Fibroblast of the aortic adventitia (primary cell): ENCODE measurements around the gene WNK2. TPM values are rescaled to one million over a fixed set of nuclear protein-coding genes. Genes with fewer than 3 reads are reported as not detected.

ENCODE experiments used
- DNase-seq: peaks from one replicate; pipeline ENCODE4 v3.0.0-alpha.2; 2010; ENCODE audit warnings: low read depth
- H3K4me3 ChIP-seq: 2 replicates; pipeline ENCODE4 v1.5.1; 2011; ENCODE audit warnings: low read depth, mild to moderate bottlenecking, control low read depth, low read length, moderate library complexity
- CTCF ChIP-seq: IDR thresholded peaks from 2 replicates; pipeline ENCODE4 v1.5.1; 2011; ENCODE audit warnings: mild to moderate bottlenecking, low read length, control low read depth, inconsistent platforms; ENCODE audit not compliant: insufficient read depth
- total RNA-seq: library from RNA; depleted of rRNA; stranded (reverse); fragments of >200 nt; gene quantifications from 2 replicates; pipeline ENCODE4 v1.2.3, GENCODE V29; 2012; ENCODE audit warnings: low replicate concordance

Gene WNK2
- total RNA-seq, 1 donor: not detected

- no peak for DNase-seq
- H3K4me3 ChIP-seq: no peak overlapping the region
- peak; percentile 52 for TF ChIP-seq CTCF
Measured at GRCh38 chr9:93154293-93154903, 29.5 kb upstream of the WNK2 start.

GRCh38 chr9:93155716-93156474 lies 28.0 kb upstream of the WNK2 start:
- TF ChIP-seq CTCF: no peak
- H3K4me3 ChIP-seq: no peak overlapping the region
- DNase-seq: no peak

- TF ChIP-seq CTCF: no peak
- no peak overlapping the region for H3K4me3 ChIP-seq
- DNase-seq: no peak
Measured at GRCh38 chr9:93156475-93157008, 27.4 kb upstream of the WNK2 start.

- peak; percentile 99 for TF ChIP-seq CTCF
- DNase-seq: peak; percentile 66
- no peak overlapping the region for H3K4me3 ChIP-seq
Measured at GRCh38 chr9:93159601-93160471, 24.1 kb upstream of the WNK2 start.

- DNase-seq: peak; percentile 44
- TF ChIP-seq CTCF: no peak
- H3K4me3 ChIP-seq: no peak overlapping the region
Measured at GRCh38 chr9:93161786-93162562, 22.0 kb upstream of the WNK2 start.

GRCh38 chr9:93164085-93164484 lies 19.9 kb upstream of the WNK2 start:
- no peak overlapping the region for H3K4me3 ChIP-seq
- DNase-seq: no peak
- TF ChIP-seq CTCF: no peak
